ENCODE measurements around the gene NPC1.
"Not testable (repeated sequence)": the region's sequence is repeated elsewhere in the genome, so short reads cannot be mapped to it uniquely, and the experiment has no call there.

- TF ChIP-seq POLR2AphosphoS5 (IDR thresholded peaks at IDR 0.05; ENCODE audit: low read depth, low read length); SIN3A (IDR thresholded peaks at IDR 0.05; ENCODE audit: borderline replicate concordance, insufficient read depth, low read depth, low read length); CTCF (IDR thresholded peaks at IDR 0.05); REST (IDR thresholded peaks at IDR 0.05; ENCODE audit: insufficient read depth in 1 of 2, low read depth in 2 of 2, low read length in 1 of 2): not testable (repeated sequence)
These were observed 26.8 kb upstream of the NPC1 start for GRCh38 chr18:23613091-23613475.

Measured in Panc1 (cell line).